Limb (tissue), 2 donors: ENCODE measurements around the gene LYPD6.

Experiments
- DNase-seq, 2 donors: peaks; one replicate each; pipeline ENCODE4 v3.0.0-alpha.2; 2016; ENCODE audit errors: extremely low spot score in 2 of 2

The LYPD6 gene

DNA sequence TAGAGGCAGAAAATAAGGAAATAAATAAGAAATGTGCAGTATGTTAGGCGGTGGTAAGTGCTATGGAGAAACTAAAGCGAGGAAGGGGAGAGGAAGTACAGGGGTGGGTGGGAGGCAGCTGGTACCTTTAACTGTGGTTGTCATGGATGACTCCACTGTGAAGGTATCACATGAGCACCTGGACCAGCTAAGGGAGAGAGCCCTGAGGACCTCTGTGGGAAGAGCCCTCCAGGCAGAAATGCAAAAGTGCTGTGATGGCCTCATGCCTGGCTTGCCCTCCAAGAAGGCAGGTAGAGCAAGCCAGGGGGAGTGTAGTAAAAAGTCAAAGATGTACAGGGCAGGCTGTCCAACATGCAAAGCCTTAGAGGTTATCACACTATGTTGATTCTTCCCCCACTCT, 17.9 kb downstream of the LYPD6 start:
- DNase-seq: no peak

DNA sequence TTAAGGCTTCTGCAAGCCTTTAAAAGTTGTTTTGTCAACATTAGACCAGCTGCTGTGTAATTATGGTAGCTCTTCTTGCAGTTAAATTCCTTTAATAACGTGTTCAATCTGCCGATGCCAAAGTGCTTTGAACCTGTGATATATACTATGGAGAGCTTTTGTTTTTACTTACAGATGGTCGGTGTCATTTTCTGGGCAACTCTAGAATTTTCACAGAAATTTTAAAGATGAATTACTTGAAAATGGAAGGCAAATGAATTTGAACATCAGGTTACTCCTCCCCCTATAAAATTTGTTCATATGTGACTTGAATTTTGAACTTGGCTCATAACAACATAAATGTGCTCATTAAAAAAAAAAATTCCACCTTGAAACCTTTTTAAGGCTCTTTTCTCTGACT, 23.0 kb downstream of the LYPD6 start:
- DNase-seq: no peak

GRCh38 chr2:149355716-149356422, 25.5 kb downstream of the LYPD6 start:
- DNase-seq: no peak

- no peak for DNase-seq
Measured at GRCh38 chr2:149357058-149357457, 26.7 kb downstream of the LYPD6 start.

DNA sequence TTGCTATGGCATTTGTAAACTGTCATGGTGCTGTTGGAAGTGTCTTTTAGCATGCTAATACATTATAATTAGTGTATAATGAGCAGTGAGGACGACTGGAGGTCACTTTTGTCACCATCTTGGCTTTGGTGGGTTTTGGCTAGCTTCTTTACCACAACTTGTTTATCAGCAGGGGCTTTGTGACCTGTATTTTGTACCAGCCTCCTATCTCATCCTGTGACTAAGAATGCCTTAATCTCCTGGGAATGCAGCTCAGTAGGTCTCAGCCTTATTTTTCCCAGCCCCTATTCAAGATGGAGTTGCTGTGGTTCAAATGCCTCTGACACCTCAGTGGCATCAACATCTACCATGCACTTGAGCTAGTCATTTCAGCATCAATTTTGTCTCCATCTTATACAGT, 29.7 kb downstream of the LYPD6 start:
- no peak for DNase-seq

- no peak for DNase-seq
Measured at GRCh38 chr2:149363958-149364357, 33.6 kb downstream of the LYPD6 start.

DNA sequence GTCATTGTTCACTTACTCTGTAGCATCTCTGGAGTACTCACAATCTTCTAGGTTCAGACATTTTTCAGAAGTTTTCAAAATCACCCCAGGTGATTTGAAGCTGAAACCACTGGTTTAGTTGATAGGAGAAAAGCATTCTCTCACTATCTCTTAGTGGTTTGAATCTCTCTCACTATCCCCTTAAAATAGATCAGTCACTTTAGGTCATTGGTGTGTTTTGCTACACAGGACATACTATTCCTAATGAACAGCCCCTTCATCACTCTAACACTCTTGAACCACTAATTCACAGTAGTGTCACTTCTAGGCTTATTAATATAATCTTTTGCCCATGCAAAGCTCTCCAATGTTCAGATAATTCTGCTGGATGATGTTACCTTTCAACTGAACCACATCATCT, 34.5 kb downstream of the LYPD6 start:
- no peak for DNase-seq

DNA sequence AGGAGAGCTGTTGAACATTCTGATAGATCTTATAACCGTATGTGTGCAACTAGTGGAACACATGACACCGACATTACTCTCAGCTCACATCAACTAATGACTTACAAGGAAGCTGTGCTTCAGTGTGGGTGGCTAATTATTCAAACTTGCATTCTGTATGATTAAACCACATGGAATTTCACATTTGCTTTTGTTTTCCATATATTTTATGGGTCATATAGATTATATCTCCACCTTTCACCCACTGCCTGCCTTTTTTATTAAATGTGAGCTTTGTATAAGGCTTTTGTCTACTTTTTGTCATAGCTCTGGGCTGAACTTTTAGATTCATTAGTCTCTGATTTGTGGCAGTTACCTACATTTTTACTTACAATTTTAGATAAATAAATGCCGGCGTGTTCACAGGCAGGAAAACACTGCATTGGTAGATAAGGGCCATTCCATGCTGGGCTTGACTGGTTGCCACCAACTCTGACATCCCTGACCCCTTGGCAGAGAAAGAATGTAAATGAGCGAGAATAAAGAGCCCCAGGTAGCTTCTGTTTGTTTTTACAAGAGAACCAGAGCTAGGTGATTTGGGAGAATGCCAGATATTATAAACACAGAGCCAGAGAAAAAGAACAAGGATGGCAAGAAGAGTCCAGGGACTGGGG, 35.7 kb downstream of the LYPD6 start:
- no peak for DNase-seq

- no peak for DNase-seq
Measured at GRCh38 chr2:149370061-149370775, 39.8 kb downstream of the LYPD6 start.

- no peak for DNase-seq
Measured at GRCh38 chr2:149371476-149371875, 41.1 kb downstream of the LYPD6 start.

DNA sequence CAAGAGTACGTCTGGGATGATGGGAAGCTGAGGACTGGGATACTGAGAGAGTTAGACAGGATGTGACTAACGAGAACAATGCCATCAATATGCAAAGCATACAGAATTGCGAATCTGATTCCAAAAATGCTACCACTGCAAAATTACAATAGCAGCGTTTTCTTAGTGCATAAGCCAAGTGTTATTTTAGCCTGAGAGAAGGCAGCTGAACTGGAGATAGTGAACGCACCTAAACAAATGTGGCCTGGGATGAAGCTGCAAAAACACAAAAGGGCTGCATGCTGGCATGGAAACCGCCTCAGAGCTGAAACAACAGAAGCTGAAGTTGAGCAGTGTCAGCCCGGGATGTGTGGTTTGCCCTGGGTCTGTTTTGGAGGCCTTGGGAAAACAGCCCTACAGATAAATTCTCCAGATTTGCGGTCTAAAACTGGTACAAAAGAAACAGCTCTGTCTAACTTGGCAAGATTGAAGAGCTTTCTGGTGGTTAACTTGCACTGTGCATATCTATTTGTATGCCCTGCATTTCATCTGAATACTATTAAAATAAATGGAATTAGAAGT, 45.5 kb downstream of the LYPD6 start:
- DNase-seq: no peak

- DNase-seq: no peak
Measured at GRCh38 chr2:149380205-149380604, 49.8 kb downstream of the LYPD6 start.

GRCh38 chr2:149383340-149383739, 53.0 kb downstream of the LYPD6 start:
- peak in 1 of 2 donors; percentile 33 for DNase-seq

GRCh38 chr2:149385350-149385749, 55.0 kb downstream of the LYPD6 start:
- DNase-seq: no peak

DNA sequence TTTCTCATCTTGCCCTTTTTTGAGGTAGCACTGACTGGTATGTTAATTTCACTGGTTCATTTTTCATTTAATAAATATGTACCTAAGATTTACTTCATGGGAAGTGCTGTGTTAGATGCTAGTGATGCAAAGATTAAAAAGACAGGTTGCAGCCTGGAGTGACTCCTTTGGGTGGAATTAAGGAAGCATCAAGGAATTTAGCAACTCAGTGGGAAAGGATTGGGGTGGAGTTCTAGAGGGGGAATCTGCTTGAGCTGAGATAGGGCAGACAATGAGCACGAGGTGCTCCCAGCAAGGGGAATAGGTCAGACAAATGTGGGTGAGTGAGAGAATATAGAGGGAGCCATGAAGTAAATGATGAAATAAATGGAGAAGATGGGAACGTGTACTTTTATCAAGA, 57.0 kb downstream of the LYPD6 start:
- DNase-seq: no peak

- DNase-seq: no peak
Measured at GRCh38 chr2:149388120-149388816, 57.9 kb downstream of the LYPD6 start.

DNA sequence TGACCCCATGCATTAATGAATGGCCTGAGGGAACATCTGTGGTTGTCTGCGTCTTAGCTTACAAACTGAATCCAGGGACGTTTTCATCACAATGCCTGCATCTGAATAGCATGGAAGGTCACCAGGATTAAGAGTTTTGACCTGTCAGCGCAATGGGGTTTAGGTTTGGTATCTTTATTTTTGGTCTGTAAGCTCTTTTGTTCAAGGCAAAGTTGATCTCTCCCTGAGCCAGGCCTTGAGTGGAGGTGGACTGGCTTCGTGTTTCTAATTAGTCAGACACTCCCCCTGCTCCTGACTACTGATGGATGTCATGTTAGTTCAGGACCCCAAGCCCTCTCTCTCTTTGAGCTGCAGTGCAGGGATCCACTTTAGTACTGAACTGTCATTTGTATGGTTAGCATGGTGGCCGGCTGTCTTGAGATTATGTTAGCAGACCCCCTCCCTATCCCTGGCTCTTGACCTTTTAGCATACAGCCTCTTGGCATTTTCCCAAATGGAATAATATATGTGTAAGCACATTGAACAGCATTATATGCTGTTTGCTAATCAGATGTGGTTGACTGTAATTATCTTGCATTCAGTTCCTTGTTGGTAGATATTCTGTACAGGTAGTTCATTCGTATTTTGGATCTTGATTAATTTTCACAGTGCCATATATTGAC, 59.2 kb downstream of the LYPD6 start:
- DNase-seq: no peak

GRCh38 chr2:149393614-149394013, 63.2 kb downstream of the LYPD6 start:
- DNase-seq: no peak

- DNase-seq: no peak
Measured at GRCh38 chr2:149394864-149395263, 64.5 kb downstream of the LYPD6 start.

GRCh38 chr2:149399934-149400615, 69.7 kb downstream of the LYPD6 start:
- no peak for DNase-seq

GRCh38 chr2:149400997-149401396, 70.6 kb downstream of the LYPD6 start:
- no peak for DNase-seq
